ENCODE data around the gene SARM1.
A peak's percentile ranks its signal among the peaks of the same experiment; 100 is the strongest.

Gene SARM1

DNA sequence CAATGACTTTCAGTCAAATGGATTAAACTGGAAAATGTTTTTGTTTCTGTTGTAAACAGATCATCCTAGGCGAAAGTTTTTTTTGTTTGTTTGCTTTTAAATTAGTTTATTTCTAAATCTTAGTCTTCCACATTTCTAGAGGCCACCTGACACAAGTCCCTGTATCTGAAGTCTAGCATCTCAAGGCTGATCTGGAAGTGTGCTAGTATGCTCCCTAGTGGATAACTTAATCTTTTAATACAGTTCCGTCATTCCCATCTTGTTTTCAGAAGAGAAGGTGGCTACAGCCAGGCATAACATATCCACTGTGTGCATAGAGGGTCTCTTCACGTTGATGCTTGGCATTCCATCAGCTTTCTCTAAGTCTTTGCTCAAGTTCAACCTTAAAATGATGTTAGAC lies 43.8 kb upstream of the SARM1 start:
- in situ Hi-C loops (cut with HindIII; ENCODE audit: low sequenced_read_pairs) = no loop called here
- TF ChIP-seq, protein P1, sequence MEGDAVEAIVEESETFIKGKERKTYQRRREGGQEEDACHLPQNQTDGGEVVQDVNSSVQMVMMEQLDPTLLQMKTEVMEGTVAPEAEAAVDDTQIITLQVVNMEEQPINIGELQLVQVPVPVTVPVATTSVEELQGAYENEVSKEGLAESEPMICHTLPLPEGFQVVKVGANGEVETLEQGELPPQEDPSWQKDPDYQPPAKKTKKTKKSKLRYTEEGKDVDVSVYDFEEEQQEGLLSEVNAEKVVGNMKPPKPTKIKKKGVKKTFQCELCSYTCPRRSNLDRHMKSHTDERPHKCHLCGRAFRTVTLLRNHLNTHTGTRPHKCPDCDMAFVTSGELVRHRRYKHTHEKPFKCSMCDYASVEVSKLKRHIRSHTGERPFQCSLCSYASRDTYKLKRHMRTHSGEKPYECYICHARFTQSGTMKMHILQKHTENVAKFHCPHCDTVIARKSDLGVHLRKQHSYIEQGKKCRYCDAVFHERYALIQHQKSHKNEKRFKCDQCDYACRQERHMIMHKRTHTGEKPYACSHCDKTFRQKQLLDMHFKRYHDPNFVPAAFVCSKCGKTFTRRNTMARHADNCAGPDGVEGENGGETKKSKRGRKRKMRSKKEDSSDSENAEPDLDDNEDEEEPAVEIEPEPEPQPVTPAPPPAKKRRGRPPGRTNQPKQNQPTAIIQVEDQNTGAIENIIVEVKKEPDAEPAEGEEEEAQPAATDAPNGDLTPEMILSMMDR (IDR thresholded peaks at IDR 0.05; ENCODE audit: low read depth, low read length) = peak; percentile 10
- peak; percentile 24 for DNase-seq (ENCODE audit: low read depth, low spot score)
- no peak overlapping the region for H3K4me3 ChIP-seq (ENCODE audit: low read depth, low read length)

DNA sequence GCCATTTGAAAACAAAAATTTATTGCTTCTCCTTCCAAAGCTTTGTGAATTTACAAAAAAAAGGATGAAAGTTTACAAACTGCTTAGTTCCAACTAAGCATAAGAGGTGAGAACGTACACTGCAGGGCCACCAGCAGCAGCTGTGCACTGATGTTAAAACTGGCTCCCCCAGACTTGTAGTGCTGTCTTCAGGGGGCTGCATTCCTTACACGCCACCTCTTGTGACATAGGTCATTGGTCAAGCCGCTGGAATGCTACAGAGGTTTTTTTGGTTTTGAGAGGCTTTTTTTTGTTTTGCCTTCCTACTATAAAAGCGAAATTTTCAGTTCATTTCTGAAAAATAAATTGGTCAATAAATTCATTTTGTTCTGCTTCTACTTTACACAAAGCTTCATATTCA lies 43.2 kb upstream of the SARM1 start:
- DNase-seq (ENCODE audit: low read depth, low spot score) = peak; percentile 13
- in situ Hi-C loops (cut with HindIII; ENCODE audit: low sequenced_read_pairs) = no loop called here

DNA sequence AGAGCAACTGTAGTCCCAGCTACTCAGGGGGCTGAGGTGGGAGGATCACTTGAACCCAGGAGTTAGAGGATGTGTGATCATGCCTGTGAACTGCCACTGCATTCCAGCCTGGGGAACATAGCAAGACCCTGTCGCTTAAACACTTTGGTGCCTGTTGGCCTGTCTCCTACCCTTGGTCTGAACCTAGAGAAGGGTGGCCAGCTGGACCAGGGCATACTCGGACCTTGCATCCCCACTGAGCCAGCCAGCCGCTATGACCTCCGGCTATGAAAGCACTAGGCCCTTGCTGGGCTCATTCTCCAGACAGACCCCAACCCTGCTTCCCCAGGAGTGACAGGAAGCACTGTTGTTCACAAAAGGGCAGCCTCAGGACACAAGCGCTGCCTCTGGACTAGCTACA lies 40.8 kb upstream of the SARM1 start:
- in situ Hi-C loops (cut with HindIII; ENCODE audit: low sequenced_read_pairs) = no loop called here
- no peak for DNase-seq (ENCODE audit: low read depth, low spot score)
- TF ChIP-seq, protein P1 (IDR thresholded peaks at IDR 0.05; ENCODE audit: low read depth, low read length) = no peak
- H3K4me3 ChIP-seq (ENCODE audit: low read depth, low read length) = no peak overlapping the region

More for the DNA sequence above, 43.2 kb upstream of the SARM1 start:
- H3K4me3 ChIP-seq (ENCODE audit: low read depth, low read length) = no peak overlapping the region
- TF ChIP-seq, protein P1 (IDR thresholded peaks at IDR 0.05; ENCODE audit: low read depth, low read length) = no peak

DNA sequence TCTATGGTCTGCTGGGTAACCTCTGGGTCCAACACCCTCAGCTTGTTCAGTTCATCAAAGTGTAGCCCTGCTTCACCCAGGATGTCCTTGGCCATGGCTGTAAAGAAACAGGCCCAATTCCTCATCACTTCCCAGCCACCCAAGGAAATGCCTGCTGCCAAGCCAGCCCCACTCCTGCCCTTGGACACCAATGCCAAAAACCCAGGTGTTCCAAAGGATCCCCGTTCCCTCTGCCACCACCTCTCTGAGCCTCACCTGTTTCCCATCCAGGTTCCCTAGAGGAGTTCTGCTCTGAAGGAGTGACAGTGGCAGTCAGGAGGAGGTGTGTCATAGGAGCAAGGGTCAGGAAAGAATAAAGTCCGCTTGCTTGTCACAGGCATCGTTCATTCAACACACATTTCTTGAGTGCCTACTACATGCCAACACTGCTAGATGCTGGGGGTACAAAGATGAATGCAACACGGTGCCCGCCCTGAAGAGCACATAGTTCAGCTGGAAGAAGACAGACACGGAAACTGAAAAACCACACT lies 39.5 kb upstream of the SARM1 start:
- no peak for DNase-seq (ENCODE audit: low read depth, low spot score)
- no peak overlapping the region for H3K4me3 ChIP-seq (ENCODE audit: low read depth, low read length)
- in situ Hi-C loops (cut with HindIII; ENCODE audit: low sequenced_read_pairs) = no loop called here
- TF ChIP-seq, protein P1 (IDR thresholded peaks at IDR 0.05; ENCODE audit: low read depth, low read length) = no peak

DNA sequence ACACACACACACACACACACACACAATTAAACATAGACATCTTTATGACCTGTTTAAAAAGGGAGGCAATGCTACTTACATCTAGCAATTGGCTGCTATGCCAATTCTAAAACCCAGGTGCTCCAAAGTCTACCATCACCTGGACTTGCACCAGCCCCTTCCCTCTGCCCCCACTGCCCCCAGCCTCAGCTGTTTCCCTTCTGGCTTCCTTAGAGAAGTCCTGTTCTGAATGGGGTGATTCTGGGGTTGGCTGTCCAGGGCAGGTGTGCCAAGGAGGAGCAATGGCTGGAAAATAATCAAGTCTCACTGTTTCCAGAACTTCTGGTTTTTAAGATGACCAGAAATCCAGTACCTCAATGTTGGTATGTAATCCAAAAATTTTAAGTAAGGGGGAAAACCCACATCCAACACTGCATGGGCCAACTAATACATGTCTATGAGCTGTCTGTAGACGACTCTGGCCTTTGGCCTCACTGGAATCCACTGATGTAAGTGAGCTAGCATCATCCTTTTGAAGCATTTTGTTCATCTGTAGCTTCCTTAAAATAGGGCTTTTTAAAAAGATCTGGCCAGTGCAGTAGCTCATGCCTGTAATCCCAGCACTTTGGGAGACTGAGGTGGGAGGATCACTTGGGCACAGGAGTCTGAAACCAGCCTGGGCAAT lies 38.3 kb upstream of the SARM1 start:
- H3K4me3 ChIP-seq (ENCODE audit: low read depth, low read length) = no peak overlapping the region
- in situ Hi-C loops (cut with HindIII; ENCODE audit: low sequenced_read_pairs) = no loop called here

DNA sequence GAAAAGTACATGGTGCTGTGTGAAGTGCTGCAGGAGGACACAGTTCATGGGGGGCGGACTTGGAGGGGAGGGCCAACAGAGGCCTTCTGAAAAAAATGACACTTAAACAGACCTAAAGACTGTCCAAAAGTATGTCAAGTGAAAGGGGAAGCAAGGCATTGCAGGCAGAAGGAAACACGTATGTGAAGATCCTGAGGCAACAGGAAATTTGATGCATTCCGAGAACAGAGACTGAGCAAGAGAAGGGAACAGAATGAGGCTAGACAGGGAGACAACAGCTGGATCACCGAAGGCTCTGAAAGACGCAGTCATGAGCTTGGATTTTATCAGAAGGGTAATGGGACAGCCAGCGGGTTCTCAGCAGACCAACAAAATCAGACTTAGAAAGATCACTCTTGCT lies 37.3 kb upstream of the SARM1 start:
- in situ Hi-C loops (cut with HindIII; ENCODE audit: low sequenced_read_pairs) = no loop called here
- TF ChIP-seq, protein P1 (IDR thresholded peaks at IDR 0.05; ENCODE audit: low read depth, low read length) = no peak
- H3K4me3 ChIP-seq (ENCODE audit: low read depth, low read length) = peak overlapping the region; percentile 70
- no peak for DNase-seq (ENCODE audit: low read depth, low spot score)

More for the DNA sequence above, 38.3 kb upstream of the SARM1 start:
- DNase-seq (ENCODE audit: low read depth, low spot score) = no peak
- TF ChIP-seq, protein P1 (IDR thresholded peaks at IDR 0.05; ENCODE audit: low read depth, low read length) = no peak
